PC-3 (cell line): ENCODE results near the gene TBC1D14. TPM values are rescaled to one million over a fixed set of nuclear protein-coding genes. Genes with fewer than 3 reads are reported as not detected.
A peak's percentile ranks its signal among the peaks of the same experiment; 100 is the strongest.

Source experiments
- ATAC-seq: fragments of 200-7000 bp; cut with Tn5 transposase; 2 replicates; pipeline ENCODE4 v1.9.1; 2020; ENCODE audit warnings: mild to moderate bottlenecking, moderate library complexity
- BruUV-seq: library from RNA; stranded (reverse); fragments of 400-500 nt; replicated peaks from 2 replicates; lab custom pipeline; 2021; lab: Mats Ljungman, UMichigan
- CTCF ChIA-PET: fragments of 300-600 bp; sonication (Branson Sonifier 250); formaldehyde crosslinking; loops from one replicate; lab custom pipeline; 2022; ENCODE audit warnings: antibody characterized with exemption; lab: Charles Lee
- POLR2A ChIA-PET: fragments of 300-600 bp; sonication (Branson Sonifier 250); formaldehyde crosslinking; loops from one replicate; lab custom pipeline; 2022; ENCODE audit warnings: antibody characterized with exemption; ENCODE audit not compliant: unreplicated experiment; lab: Charles Lee
- DNase-seq: peaks from one replicate; pipeline ENCODE4 v3.0.0-alpha.2; 2015
- H2AFZ ChIP-seq: fragments of 300-600 bp; sonication (generic); 2 replicates; pipeline ENCODE4 v1.6.0; 2016; ENCODE audit warnings: antibody characterized with exemption, low read length
- H3F3A ChIP-seq: fragments of 300-600 bp; sonication (generic); one replicate; pipeline ENCODE4 v1.6.0; 2017; ENCODE audit warnings: antibody characterized with exemption, low read length, control low read depth, mild to moderate bottlenecking; ENCODE audit not compliant: unreplicated experiment
- H3K27ac ChIP-seq: fragments of 300-600 bp; sonication (generic); 2 replicates; pipeline ENCODE4 v1.5.1; 2016; ENCODE audit warnings: mild to moderate bottlenecking, low read length
- H3K27me3 ChIP-seq: fragments of 300-600 bp; sonication (generic); 2 replicates; pipeline ENCODE4 v1.6.1; 2016; ENCODE audit warnings: low read length, mixed read lengths
- H3K36me3 ChIP-seq: fragments of 300-600 bp; sonication (generic); 2 replicates; pipeline ENCODE4 v1.6.1; 2016; ENCODE audit warnings: low read depth, mixed run types, low read length, mixed read lengths
- H3K4me1 ChIP-seq: fragments of 300-600 bp; sonication (generic); 2 replicates; pipeline ENCODE4 v1.5.1; 2016; ENCODE audit warnings: low read length; ENCODE audit not compliant: insufficient read depth
- H3K4me2 ChIP-seq: fragments of 300-600 bp; sonication (generic); 2 replicates; pipeline ENCODE4 v1.6.0; 2016; ENCODE audit warnings: low read length
- H3K4me3 ChIP-seq: fragments of 300-600 bp; sonication (generic); 2 replicates; pipeline ENCODE4 v1.5.1; 2016; ENCODE audit warnings: mild to moderate bottlenecking, low read length, mixed read lengths
- H3K79me2 ChIP-seq: fragments of 300-600 bp; sonication (generic); 2 replicates; pipeline ENCODE4 v1.6.1; 2017; ENCODE audit warnings: low read length, mixed read lengths
- H3K9ac ChIP-seq: fragments of 300-600 bp; sonication (generic); 2 replicates; pipeline ENCODE4 v1.6.0; 2016; ENCODE audit warnings: mild to moderate bottlenecking, low read length
- H3K9me2 ChIP-seq: fragments of 300-600 bp; sonication (generic); replicated peaks from 2 replicates; pipeline ENCODE4 v1.6.1; 2016; ENCODE audit warnings: mixed run types, low read length, mixed read lengths
- H3K9me3 ChIP-seq: fragments of 300-600 bp; sonication (generic); 2 replicates; pipeline ENCODE4 v1.6.1; 2016; ENCODE audit warnings: low read length, mixed read lengths
- H4K20me1 ChIP-seq: fragments of 300-600 bp; sonication (generic); 2 replicates; pipeline ENCODE4 v1.6.1; 2016; ENCODE audit warnings: low read length, mixed read lengths
- EZH2 ChIP-seq: fragments of 300-600 bp; sonication (generic); IDR thresholded peaks from one replicate; pipeline ENCODE4 v1.6.1; 2017; ENCODE audit warnings: antibody characterized with exemption, mild to moderate bottlenecking, low read length; ENCODE audit not compliant: unreplicated experiment
- EZH2phosphoT487 ChIP-seq: fragments of 300-600 bp; sonication (generic); IDR thresholded peaks from 2 replicates; pipeline ENCODE4 v1.6.1; 2018; ENCODE audit warnings: mild to moderate bottlenecking, antibody characterized with exemption, low read length, borderline replicate concordance
- intact Hi-C: fragments of 100-400 bp; cut with micrococcal nuclease; formaldehyde crosslinking; loops from 2 replicates; pipeline ENCODE4 v1.9.0; 2023
- total RNA-seq: library from RNA; depleted of rRNA; stranded (reverse); fragments of >200 nt; gene quantifications from 2 replicates; pipeline ENCODE4 v1.2.3, GENCODE V29; 2014
- TF ChIP-seq, protein P1 (sequence below): fragments of 300-600 bp; sonication (generic); conservative IDR thresholded peaks from 2 replicates; pipeline ENCODE4 v1.5.1; 2017; ENCODE audit warnings: antibody characterized with exemption, low read depth, mild to moderate bottlenecking, low read length

TBC1D14 gene
- total RNA-seq, 1 experiment from 2014 or later = 33.0 TPM

DNA sequence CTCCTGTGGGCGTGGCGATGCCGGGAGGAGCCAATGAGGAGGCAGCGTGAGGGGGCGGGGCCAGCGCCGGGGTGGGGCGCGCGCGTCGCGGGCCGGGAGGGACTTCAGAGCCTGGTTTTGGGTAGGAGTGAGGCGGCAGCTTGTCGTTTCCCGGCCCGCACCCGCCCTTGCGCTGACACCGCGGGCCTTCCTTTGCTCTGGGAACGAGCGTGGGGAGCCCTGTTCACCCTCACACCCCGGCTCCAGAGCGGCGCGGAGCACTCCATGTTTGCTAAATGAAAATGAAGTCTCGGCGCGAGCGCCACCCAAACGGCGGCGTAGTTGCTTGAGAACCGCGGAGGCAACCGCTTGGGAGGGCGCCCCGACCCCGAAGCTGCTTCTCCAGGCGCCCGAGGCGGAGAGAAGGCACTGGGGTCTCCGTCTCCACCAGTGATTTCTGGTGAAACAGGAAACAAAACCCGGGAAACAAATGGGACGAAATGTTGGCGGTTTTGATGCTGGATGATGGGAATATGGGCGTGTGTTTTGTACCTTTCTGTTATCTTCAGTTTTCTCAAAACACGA lies 158.7 kb downstream of the TBC1D14 start:
- POLR2A ChIA-PET = interaction anchor here (0.5 to 1.0 kb wide), 5 partner anchors 34 to 1701 kb away, joined by 4 to 14 read pairs (median 5); no protein-coding TSS in a partner anchor
- Histone ChIP-seq H3K9me2 (no peaks in the 10 kb centered on the region), H3K4me1 (peaks cover 17% of the 10 kb centered on the region; the same call in 1 of the 2 replicates), H3K9ac (peak overlapping the region; percentile 86), H3K27me3 (no peaks in the 10 kb centered on the region), H2AFZ (peak overlapping the region; percentile 80), H3K9me3 (no peaks in the 10 kb centered on the region), H3K36me3 (peaks cover 19% of the 10 kb centered on the region), H3K4me3 (peak overlapping the region; percentile 96), H4K20me1 (peaks cover 36% of the 10 kb centered on the region), H3F3A (no peaks in the 10 kb centered on the region), H3K27ac (peak overlapping the region; percentile 27; the same call in 1 of the 2 replicates), H3K4me2 (peak overlapping the region; percentile 98), H3K79me2 (peaks cover 49% of the 10 kb centered on the region)
- TF ChIP-seq, protein P1, sequence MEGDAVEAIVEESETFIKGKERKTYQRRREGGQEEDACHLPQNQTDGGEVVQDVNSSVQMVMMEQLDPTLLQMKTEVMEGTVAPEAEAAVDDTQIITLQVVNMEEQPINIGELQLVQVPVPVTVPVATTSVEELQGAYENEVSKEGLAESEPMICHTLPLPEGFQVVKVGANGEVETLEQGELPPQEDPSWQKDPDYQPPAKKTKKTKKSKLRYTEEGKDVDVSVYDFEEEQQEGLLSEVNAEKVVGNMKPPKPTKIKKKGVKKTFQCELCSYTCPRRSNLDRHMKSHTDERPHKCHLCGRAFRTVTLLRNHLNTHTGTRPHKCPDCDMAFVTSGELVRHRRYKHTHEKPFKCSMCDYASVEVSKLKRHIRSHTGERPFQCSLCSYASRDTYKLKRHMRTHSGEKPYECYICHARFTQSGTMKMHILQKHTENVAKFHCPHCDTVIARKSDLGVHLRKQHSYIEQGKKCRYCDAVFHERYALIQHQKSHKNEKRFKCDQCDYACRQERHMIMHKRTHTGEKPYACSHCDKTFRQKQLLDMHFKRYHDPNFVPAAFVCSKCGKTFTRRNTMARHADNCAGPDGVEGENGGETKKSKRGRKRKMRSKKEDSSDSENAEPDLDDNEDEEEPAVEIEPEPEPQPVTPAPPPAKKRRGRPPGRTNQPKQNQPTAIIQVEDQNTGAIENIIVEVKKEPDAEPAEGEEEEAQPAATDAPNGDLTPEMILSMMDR = no peak
- no peak for TF ChIP-seq EZH2
- TF ChIP-seq EZH2phosphoT487 = no peak
- ATAC-seq (no peak; the same call in 1 of the 2 replicates), DNase-seq (no peak)
- TSS peak; percentile 94 for BruUV-seq
- CTCF ChIA-PET = interaction anchor here (0.5 to 1.3 kb wide), 4 partner anchors 26 to 391 kb away, joined by 3 to 8 read pairs (median 5); a partner anchor contains a TSS
- intact Hi-C loops = loop anchor here (5.0 kb wide), 1 partner anchor 81 kb away; no protein-coding TSS in a partner anchor

DNA sequence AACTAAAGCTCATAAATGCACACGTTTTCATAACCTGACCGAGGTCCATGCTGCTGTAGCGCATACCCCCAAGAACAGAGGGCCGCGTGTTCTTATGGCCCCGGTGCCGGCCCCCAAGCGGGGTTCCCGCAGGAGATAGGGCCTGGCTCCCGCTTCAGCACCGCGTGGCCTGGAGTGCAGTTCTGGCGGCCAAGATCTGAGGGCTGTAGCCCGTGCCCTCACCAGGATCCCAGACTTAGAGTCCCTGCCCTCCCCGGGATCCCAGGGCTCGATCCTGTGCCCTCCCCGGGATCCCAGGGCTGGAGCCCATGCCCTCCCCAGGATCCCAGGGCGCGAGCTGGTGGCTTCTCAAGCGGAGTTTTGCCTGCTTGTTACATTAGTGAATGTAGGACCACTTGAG lies 159.3 kb downstream of the TBC1D14 start:
- Histone ChIP-seq H3K4me3 (peak overlapping the region; percentile 96), H3K9me2 (no peaks in the 10 kb centered on the region), H3K79me2 (peaks cover 44% of the 10 kb centered on the region), H3K4me2 (peak overlapping the region; percentile 98), H4K20me1 (peaks cover 31% of the 10 kb centered on the region), H3K9me3 (no peaks in the 10 kb centered on the region), H3F3A (no peaks in the 10 kb centered on the region), H3K27ac (no peak overlapping the region; the same call in 1 of the 2 replicates), H3K36me3 (peaks cover 14% of the 10 kb centered on the region), H3K9ac (peak overlapping the region; percentile 86), H3K27me3 (no peaks in the 10 kb centered on the region), H2AFZ (peak overlapping the region; percentile 80), H3K4me1 (peaks cover 17% of the 10 kb centered on the region; the same call in 1 of the 2 replicates)
- ChIA-PET POLR2A (no interaction called here), CTCF (interaction anchor here (0.6 to 0.7 kb wide), 2 partner anchors 26 to 94 kb away, joined by 4 to 8 read pairs; a partner anchor contains a TSS)
- DNase-seq = peak; percentile 10
- TF ChIP-seq EZH2phosphoT487 (no peak), EZH2 (no peak)
- TF ChIP-seq, protein P1 = no peak
- no TSS peak for BruUV-seq
- intact Hi-C loops = loop anchor here (5.0 kb wide), 1 partner anchor 82 kb away; no protein-coding TSS in a partner anchor
- no peak for ATAC-seq
